Thyroid gland (tissue), 4 donors: ENCODE results near the gene SETMAR.

Experiments
- CTCF ChIP-seq, 6 experiments: fragments of 200-600 bp in 3 of 6; fragments of 450-650 bp in 3 of 6; sonication (generic) in 3 of 6; IDR thresholded peaks; one replicate each; pipeline ENCODE4 v1.5.1; 2016 to 2019; ENCODE audit warnings: antibody characterized with exemption in 6 of 6, mild to moderate bottlenecking in 2 of 6, inconsistent platforms in 1 of 6, moderate library complexity in 1 of 6
- POLR2A ChIP-seq, 2 donors: fragments of 450-650 bp; IDR thresholded peaks; one replicate each; pipeline ENCODE4 v1.6.1; 2017; ENCODE audit warnings: antibody characterized with exemption in 2 of 2, mild to moderate bottlenecking in 2 of 2, moderate library complexity in 1 of 2

- TF ChIP-seq CTCF (IDR thresholded peaks at IDR 0.05) = no peak
- TF ChIP-seq POLR2A (IDR thresholded peaks at IDR 0.05) = no peak
Observed at GRCh38 chr3:4264040-4264439, 39.1 kb upstream of the SETMAR start.
